Liver (tissue), 9 donors: ENCODE data around the gene CUL1. TPM values are rescaled to one million over a fixed set of nuclear protein-coding genes. Genes with fewer than 3 reads are reported as not detected.

Experiments used
- DNase-seq: peaks from one replicate; pipeline ENCODE4 v3.0.0-alpha.2; 2017; ENCODE audit warnings: low spot score
- H3K27ac ChIP-seq, 2 donors: one replicate each; pipeline ENCODE4 v1.7.0; 2013; ENCODE audit warnings: inconsistent platforms in 2 of 2, low read length in 2 of 2, control low read depth in 1 of 2, low read depth in 1 of 2, mild to moderate bottlenecking in 1 of 2
- H3K27me3 ChIP-seq, 4 donors: one replicate each; pipeline versions ENCODE4 v1.6.1 to v1.7.0; 2013; ENCODE audit warnings: low read length in 3 of 4, inconsistent platforms in 1 of 4, mild to moderate bottlenecking in 1 of 4, moderate library complexity in 1 of 4; ENCODE audit not compliant: control insufficient read depth in 4 of 4, insufficient read depth in 4 of 4
- H3K36me3 ChIP-seq, 4 donors: one replicate each; pipeline versions ENCODE4 v1.6.1 to v1.7.0; 2013; ENCODE audit warnings: low read length in 3 of 4, mild to moderate bottlenecking in 3 of 4, low read depth in 1 of 4, moderate library complexity in 1 of 4; ENCODE audit not compliant: control insufficient read depth in 4 of 4, insufficient read depth in 3 of 4
- H3K4me1 ChIP-seq, 4 donors: one replicate each; pipeline versions ENCODE4 v1.6.1 to v1.7.0; 2013; ENCODE audit warnings: low read length in 3 of 4, mild to moderate bottlenecking in 3 of 4, moderate library complexity in 1 of 4; ENCODE audit not compliant: control insufficient read depth in 4 of 4, insufficient read depth in 4 of 4
- H3K4me3 ChIP-seq, 3 donors: one replicate each; pipeline versions ENCODE4 v1.6.1 to v1.7.0; 2013; ENCODE audit warnings: low read length in 3 of 3, control low read depth in 1 of 3, low read depth in 1 of 3, mild to moderate bottlenecking in 1 of 3
- H3K9ac ChIP-seq, 2 donors: one replicate each; pipeline ENCODE4 v1.7.0; 2013; ENCODE audit warnings: low read length in 2 of 2, mild to moderate bottlenecking in 2 of 2, moderate library complexity in 2 of 2, control low read depth in 1 of 2, low read depth in 1 of 2
- H3K9me3 ChIP-seq, 4 donors: one replicate each; pipeline versions ENCODE4 v1.6.1 to v1.7.0; 2013; ENCODE audit warnings: low read length in 3 of 4; ENCODE audit not compliant: control insufficient read depth in 4 of 4
- CTCF ChIP-seq: fragments of 150-350 bp; IDR thresholded peaks from 2 replicates; pipeline ENCODE4 v1.5.1; 2017; ENCODE audit warnings: improper control_type of control experiment, low read depth, low read length; ENCODE audit not compliant: missing input control
- EGR1 ChIP-seq, 2 donors: IDR thresholded peaks; 2 replicates each; pipeline ENCODE4 v1.6.1; 2016 to 2018; ENCODE audit warnings: antibody characterized with exemption in 2 of 2, low read depth in 2 of 2
- FOXA2 ChIP-seq: IDR thresholded peaks from 2 replicates; pipeline ENCODE4 v1.6.1; 2016; ENCODE audit warnings: antibody characterized with exemption
- GABPA ChIP-seq, 2 donors: IDR thresholded peaks in 1 of 2; conservative IDR thresholded peaks in 1 of 2; 2 replicates each; pipeline ENCODE4 v1.6.1; 2016; ENCODE audit warnings: antibody characterized with exemption in 2 of 2, mild to moderate bottlenecking in 1 of 2, moderate library complexity in 1 of 2
- HNF4A ChIP-seq, 2 donors: conservative IDR thresholded peaks; 2 replicates each; pipeline ENCODE4 v1.6.1; 2016; ENCODE audit warnings: antibody characterized with exemption in 2 of 2, mild to moderate bottlenecking in 2 of 2
- HNF4G ChIP-seq: IDR thresholded peaks from 2 replicates; pipeline ENCODE4 v1.6.1; 2016; ENCODE audit warnings: antibody characterized with exemption
- RAD21 ChIP-seq, 2 donors: IDR thresholded peaks; 2 replicates each; pipeline ENCODE4 v1.6.1; 2016; ENCODE audit warnings: antibody characterized with exemption in 2 of 2, mild to moderate bottlenecking in 2 of 2
- SP1 ChIP-seq: IDR thresholded peaks from 2 replicates; pipeline ENCODE4 v1.6.1; 2018; ENCODE audit warnings: antibody characterized with exemption, mild to moderate bottlenecking
- TAF1 ChIP-seq: conservative IDR thresholded peaks from 2 replicates; pipeline ENCODE4 v1.6.1; 2016; ENCODE audit warnings: antibody characterized with exemption, mild to moderate bottlenecking
- ZBTB33 ChIP-seq: IDR thresholded peaks from 2 replicates; pipeline ENCODE4 v1.6.1; 2016; ENCODE audit warnings: antibody characterized with exemption
- WGBS: extraction: QIAGEN DNeasy Blood & Tissue Kit; methylation state at CpG from one replicate; pipeline ENCODE4 v1.1.7; 2013; 5-methylcytosine and 5-hydroxymethylcytosine counted together
- polyA plus RNA-seq, 2 donors: library from polyadenylated mRNA; stranded (reverse) in 1 of 2; unstranded in 1 of 2; fragments of 200-250 nt in 1 of 2; fragments of >200 nt in 1 of 2; fragmentation: Nextera tagmentation in 1 of 2; extraction: Ambion mirVana in 1 of 2; gene quantifications; one replicate each; pipeline versions ENCODE4 v1.2.1 to v1.2.3, GENCODE V29; 2013 to 2015
- total RNA-seq, 2 donors: library from RNA; depleted of rRNA; stranded (reverse); fragments of >200 nt; gene quantifications; one replicate each; pipeline ENCODE4 v1.2.3, GENCODE V29; 2014
- TF ChIP-seq, protein P1 (sequence below): IDR thresholded peaks from 2 replicates; pipeline ENCODE4 v1.6.1; 2016; ENCODE audit warnings: antibody characterized with exemption
- TF ChIP-seq, protein P2 (sequence below): IDR thresholded peaks from 2 replicates; pipeline ENCODE4 v1.6.1; 2016; ENCODE audit warnings: antibody characterized with exemption
- donor health status: healthy.
- donor health status: healthy.
- donor health status: healthy.
- donor health status: healthy.
- donor health status: healthy.

Gene CUL1
- total and polyA plus RNA-seq, 4 donors: 21.7 to 56.7 (median 26.7) TPM

GRCh38 chr7:148847815-148848734, 149.4 kb downstream of the CUL1 start:
- WGBS: 91% methylated on average over 9 of the region's 9 CpGs
- no peaks in the 10 kb centered on the region for H3K4me1 ChIP-seq
- H3K4me3 ChIP-seq: no peak overlapping the region
- H3K27ac ChIP-seq: no peak overlapping the region
- DNase-seq: no peak
- no peak overlapping the region for H3K9ac ChIP-seq
- H3K27me3 ChIP-seq: no peaks in the 10 kb centered on the region
- H3K9me3 ChIP-seq: no peaks in the 10 kb centered on the region
- H3K36me3 ChIP-seq: no peaks in the 10 kb centered on the region
- TF ChIP-seq FOXA2 (no peak), CTCF (no peak), EGR1 (IDR thresholded peaks at IDR 0.05; ENCODE audit: low read depth in 2 of 2) (no peak), HNF4G (no peak), TAF1 (no peak), HNF4A (conservative IDR thresholded peaks at IDR 0.05) (no peak), ZBTB33 (no peak), GABPA (IDR thresholded peaks at IDR 0.05 in 1 of 2, conservative IDR thresholded peaks at IDR 0.05 in 1 of 2) (no peak)
- TF ChIP-seq, protein P1, sequence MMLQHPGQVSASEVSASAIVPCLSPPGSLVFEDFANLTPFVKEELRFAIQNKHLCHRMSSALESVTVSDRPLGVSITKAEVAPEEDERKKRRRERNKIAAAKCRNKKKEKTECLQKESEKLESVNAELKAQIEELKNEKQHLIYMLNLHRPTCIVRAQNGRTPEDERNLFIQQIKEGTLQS: no peak

GRCh38 chr7:148849393-148850098, 150.8 kb downstream of the CUL1 start:
- Histone ChIP-seq H3K9ac (no peak overlapping the region), H3K27ac (no peak overlapping the region), H3K27me3 (no peaks in the 10 kb centered on the region), H3K4me1 (no peaks in the 10 kb centered on the region), H3K4me3 (no peak overlapping the region), H3K9me3 (no peaks in the 10 kb centered on the region), H3K36me3 (no peaks in the 10 kb centered on the region)
- 93% methylated on average over 7 of the region's 7 CpGs for WGBS
- TF ChIP-seq TAF1: no peak
- TF ChIP-seq RAD21 (IDR thresholded peaks at IDR 0.05): no peak
- TF ChIP-seq, protein P1: no peak
- TF ChIP-seq, protein P2, sequence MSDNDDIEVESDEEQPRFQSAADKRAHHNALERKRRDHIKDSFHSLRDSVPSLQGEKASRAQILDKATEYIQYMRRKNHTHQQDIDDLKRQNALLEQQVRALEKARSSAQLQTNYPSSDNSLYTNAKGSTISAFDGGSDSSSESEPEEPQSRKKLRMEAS: no peak
- no peak for TF ChIP-seq GABPA (IDR thresholded peaks at IDR 0.05 in 1 of 2, conservative IDR thresholded peaks at IDR 0.05 in 1 of 2)
- TF ChIP-seq HNF4G: no peak
- TF ChIP-seq SP1: no peak
- no peak for DNase-seq
